ENCODE results near the gene ABHD16A.

Gene ABHD16A

GRCh38 chr6:31719001-31719400 is 15.9 kb upstream of the ABHD16A start:
- TF ChIP-seq, protein P1, sequence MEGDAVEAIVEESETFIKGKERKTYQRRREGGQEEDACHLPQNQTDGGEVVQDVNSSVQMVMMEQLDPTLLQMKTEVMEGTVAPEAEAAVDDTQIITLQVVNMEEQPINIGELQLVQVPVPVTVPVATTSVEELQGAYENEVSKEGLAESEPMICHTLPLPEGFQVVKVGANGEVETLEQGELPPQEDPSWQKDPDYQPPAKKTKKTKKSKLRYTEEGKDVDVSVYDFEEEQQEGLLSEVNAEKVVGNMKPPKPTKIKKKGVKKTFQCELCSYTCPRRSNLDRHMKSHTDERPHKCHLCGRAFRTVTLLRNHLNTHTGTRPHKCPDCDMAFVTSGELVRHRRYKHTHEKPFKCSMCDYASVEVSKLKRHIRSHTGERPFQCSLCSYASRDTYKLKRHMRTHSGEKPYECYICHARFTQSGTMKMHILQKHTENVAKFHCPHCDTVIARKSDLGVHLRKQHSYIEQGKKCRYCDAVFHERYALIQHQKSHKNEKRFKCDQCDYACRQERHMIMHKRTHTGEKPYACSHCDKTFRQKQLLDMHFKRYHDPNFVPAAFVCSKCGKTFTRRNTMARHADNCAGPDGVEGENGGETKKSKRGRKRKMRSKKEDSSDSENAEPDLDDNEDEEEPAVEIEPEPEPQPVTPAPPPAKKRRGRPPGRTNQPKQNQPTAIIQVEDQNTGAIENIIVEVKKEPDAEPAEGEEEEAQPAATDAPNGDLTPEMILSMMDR (IDR thresholded peaks at IDR 0.05; ENCODE audit: low read depth, low read length) = no peak
- Histone ChIP-seq H3K36me3 (no peaks in the 10 kb centered on the region), H3K27me3 (ENCODE audit: insufficient read depth, low read depth, severe bottlenecking) (no peaks in the 10 kb centered on the region), H3K9me3 (ENCODE audit: severe bottlenecking) (no peaks in the 10 kb centered on the region), H3K4me3 (ENCODE audit: low read depth, low read length) (no peak overlapping the region), H3K27ac (no peak overlapping the region)
- peak; percentile 15 for DNase-seq

DNA sequence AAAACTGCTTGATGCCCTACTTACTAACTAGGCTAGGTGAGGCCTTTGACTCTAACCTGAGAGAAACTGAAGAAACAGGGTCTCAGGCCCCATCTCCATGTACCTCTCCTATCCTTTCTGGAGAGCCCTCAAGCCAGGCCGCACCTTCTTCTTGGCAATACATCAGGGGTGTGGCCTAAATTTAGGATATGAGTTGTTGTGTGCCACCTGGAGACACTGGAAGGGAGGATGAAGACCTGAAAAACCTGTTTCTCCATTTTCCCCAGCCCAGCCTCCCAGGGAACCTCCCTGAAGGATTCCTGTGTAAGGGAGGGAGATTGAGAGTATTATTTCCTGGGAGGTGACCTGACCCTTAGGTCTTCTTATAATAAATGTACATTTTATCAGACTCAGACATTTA is 15.1 kb upstream of the ABHD16A start:
- Histone ChIP-seq H3K4me3 (ENCODE audit: low read depth, low read length) (no peak overlapping the region), H3K36me3 (no peaks in the 10 kb centered on the region), H3K27ac (no peak overlapping the region), H3K27me3 (ENCODE audit: insufficient read depth, low read depth, severe bottlenecking) (no peaks in the 10 kb centered on the region), H3K9me3 (ENCODE audit: severe bottlenecking) (no peaks in the 10 kb centered on the region)
- no peak for DNase-seq
- TF ChIP-seq, protein P1 (IDR thresholded peaks at IDR 0.05; ENCODE audit: low read depth, low read length) = no peak

GRCh38 chr6:31717499-31718222 is 14.5 kb upstream of the ABHD16A start:
- H3K36me3 ChIP-seq = no peaks in the 10 kb centered on the region
- no peaks in the 10 kb centered on the region for H3K9me3 ChIP-seq (ENCODE audit: severe bottlenecking)
- H3K27me3 ChIP-seq (ENCODE audit: insufficient read depth, low read depth, severe bottlenecking) = no peaks in the 10 kb centered on the region
- H3K4me3 ChIP-seq (ENCODE audit: low read depth, low read length) = no peak overlapping the region
- H3K27ac ChIP-seq = no peak overlapping the region
- DNase-seq = peak; percentile 17
- TF ChIP-seq, protein P1 (IDR thresholded peaks at IDR 0.05; ENCODE audit: low read depth, low read length) = no peak

- Histone ChIP-seq H3K27me3 (ENCODE audit: insufficient read depth, low read depth, severe bottlenecking) (no peaks in the 10 kb centered on the region), H3K36me3 (no peaks in the 10 kb centered on the region), H3K27ac (peak within 1 kb of the TSS; percentile 59), H3K4me3 (ENCODE audit: low read depth, low read length) (no peak within 1 kb of the TSS), H3K9me3 (ENCODE audit: severe bottlenecking) (no peaks in the 10 kb centered on the region)
- TF ChIP-seq, protein P1 (IDR thresholded peaks at IDR 0.05; ENCODE audit: low read depth, low read length) = no peak
- DNase-seq = no peak
These were observed 12.2 kb upstream of the ABHD16A start, which contains the start of gene LY6G6D for GRCh38 chr6:31715022-31715958. TSS of gene LY6G6D (plus strand) at chr6:31715348. CDS start at chr6:31715356, 8 bp downstream.

DNA sequence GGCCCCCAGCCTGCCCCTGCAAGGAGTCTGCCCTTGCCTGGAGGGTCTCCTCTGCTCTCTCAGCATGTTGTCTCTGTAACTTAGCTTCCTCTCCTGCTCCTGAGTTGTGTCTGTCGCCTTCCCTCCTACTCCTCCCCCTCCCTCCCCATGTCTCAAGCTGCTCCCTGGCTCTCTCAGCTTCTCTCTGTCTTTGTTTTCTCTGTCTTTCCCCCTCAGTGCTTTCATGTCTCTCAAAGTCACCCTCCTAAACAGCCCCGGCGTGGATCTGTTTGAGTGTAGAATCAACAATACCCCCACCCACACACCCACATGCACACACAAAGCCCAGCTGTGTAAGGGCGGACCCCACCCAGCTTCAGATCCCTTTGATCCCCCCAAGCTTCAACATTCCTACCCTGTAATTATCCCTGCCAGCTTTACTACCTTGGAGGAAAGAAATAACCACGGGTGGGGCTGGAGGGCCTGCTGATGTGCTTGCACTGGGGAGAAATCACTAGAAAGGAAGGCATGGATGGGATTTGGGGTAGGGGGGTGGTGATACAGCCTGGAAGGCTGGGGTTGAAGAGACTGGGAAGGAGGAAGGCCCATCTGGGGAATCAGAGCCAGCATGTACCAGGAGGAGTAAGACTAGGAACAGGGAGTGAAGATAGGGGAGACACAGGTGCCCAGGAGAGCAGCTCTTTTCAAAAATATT is 11.0 kb upstream of the ABHD16A start:
- Histone ChIP-seq H3K4me3 (ENCODE audit: low read depth, low read length) (no peak overlapping the region), H3K27me3 (ENCODE audit: insufficient read depth, low read depth, severe bottlenecking) (no peaks in the 10 kb centered on the region), H3K27ac (peak overlapping the region; percentile 59), H3K36me3 (no peaks in the 10 kb centered on the region), H3K9me3 (ENCODE audit: severe bottlenecking) (no peaks in the 10 kb centered on the region)
- TF ChIP-seq, protein P1 (IDR thresholded peaks at IDR 0.05; ENCODE audit: low read depth, low read length) = no peak
- DNase-seq = peak; percentile 68

Data from WERI-Rb-1 (cell line).